Spleen (tissue), 7 donors: ENCODE results near the gene NMNAT2.

Experiments used
- POLR2AphosphoS5 ChIP-seq, 3 donors: sonication (generic); formaldehyde crosslinking; IDR thresholded peaks; one replicate each; pipeline ENCODE4 v1.5.1; 2017; ENCODE audit warnings: antibody characterized with exemption in 3 of 3
- TF ChIP-seq, protein P1 (sequence below), 11 experiments: fragments of 200-600 bp in 7 of 11; fragments of 450-650 bp in 4 of 11; sonication (generic) in 4 of 11; IDR thresholded peaks in 8 of 11; conservative IDR thresholded peaks in 3 of 11; 1 replicate in 7 of 11; 2 replicates in 4 of 11; pipeline versions ENCODE4 v1.4.0 to v1.8.0; 2016 to 2021; ENCODE audit warnings: antibody characterized with exemption in 11 of 11, inconsistent platforms in 4 of 11, mild to moderate bottlenecking in 1 of 11
- donor health status: DM: no; HTN: no; CAD: no; lungs with moderate emphysema.
- donor health status: DM: no; HTN: no; CAD: no.
- donor health status: DM: no; HTN: no; CAD: no.

DNA sequence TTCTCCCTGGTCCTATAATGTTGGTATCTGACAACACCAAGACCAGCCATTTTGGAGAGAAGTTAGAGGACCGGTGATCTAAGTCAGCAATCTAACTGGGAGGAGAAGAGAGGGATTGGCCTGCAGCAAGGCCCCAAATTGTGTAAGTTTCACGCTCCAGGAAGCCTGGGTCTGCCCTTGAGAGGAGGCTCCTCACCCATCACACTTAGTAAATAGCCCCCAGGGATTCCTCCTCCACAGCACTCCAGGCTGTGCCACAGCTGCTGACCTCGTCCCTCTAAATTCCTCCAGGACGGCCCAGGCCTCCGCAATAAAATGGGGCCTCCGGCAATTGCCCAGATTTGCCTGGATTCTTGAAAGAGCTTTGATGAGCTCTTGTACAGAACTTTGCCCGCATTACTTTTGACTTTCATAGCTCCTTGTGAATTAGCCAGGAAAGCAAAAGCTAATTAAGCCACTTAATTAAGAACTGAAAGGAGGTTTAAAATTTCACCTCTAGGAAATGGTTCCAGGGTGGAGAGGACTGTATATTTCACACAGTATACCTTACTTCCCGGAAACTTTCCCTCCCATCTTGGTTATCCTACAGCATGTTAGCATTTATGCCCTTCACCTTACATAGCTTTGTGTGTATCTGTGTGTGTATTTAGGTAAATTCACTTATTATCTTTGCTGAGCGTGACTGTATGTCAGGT is 141.6 kb downstream of the NMNAT2 start:
- TF ChIP-seq, protein P1, sequence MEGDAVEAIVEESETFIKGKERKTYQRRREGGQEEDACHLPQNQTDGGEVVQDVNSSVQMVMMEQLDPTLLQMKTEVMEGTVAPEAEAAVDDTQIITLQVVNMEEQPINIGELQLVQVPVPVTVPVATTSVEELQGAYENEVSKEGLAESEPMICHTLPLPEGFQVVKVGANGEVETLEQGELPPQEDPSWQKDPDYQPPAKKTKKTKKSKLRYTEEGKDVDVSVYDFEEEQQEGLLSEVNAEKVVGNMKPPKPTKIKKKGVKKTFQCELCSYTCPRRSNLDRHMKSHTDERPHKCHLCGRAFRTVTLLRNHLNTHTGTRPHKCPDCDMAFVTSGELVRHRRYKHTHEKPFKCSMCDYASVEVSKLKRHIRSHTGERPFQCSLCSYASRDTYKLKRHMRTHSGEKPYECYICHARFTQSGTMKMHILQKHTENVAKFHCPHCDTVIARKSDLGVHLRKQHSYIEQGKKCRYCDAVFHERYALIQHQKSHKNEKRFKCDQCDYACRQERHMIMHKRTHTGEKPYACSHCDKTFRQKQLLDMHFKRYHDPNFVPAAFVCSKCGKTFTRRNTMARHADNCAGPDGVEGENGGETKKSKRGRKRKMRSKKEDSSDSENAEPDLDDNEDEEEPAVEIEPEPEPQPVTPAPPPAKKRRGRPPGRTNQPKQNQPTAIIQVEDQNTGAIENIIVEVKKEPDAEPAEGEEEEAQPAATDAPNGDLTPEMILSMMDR (IDR thresholded peaks at IDR 0.05 in 8 of 11, conservative IDR thresholded peaks at IDR 0.05 in 3 of 11), result no peak
- TF ChIP-seq POLR2AphosphoS5 (IDR thresholded peaks at IDR 0.05), result no peak
